IPS-15b (cell line): Measurements from ENCODE around the gene CD8B.
"Not testable (repeated sequence)": the region's sequence is repeated elsewhere in the genome, so short reads cannot be mapped to it uniquely, and the experiment has no call there.

Source experiments
- H3K27me3 ChIP-seq: one replicate; pipeline ENCODE4 v1.6.1; 2013; ENCODE audit warnings: low read length; ENCODE audit not compliant: control insufficient read depth, insufficient read depth
- H3K36me3 ChIP-seq: one replicate; pipeline ENCODE4 v1.6.1; 2013; ENCODE audit warnings: low read length; ENCODE audit not compliant: control insufficient read depth, insufficient read depth
- H3K4me1 ChIP-seq: one replicate; pipeline ENCODE4 v1.6.1; 2013; ENCODE audit warnings: mild to moderate bottlenecking, low read length; ENCODE audit not compliant: control insufficient read depth, insufficient read depth
- H3K4me3 ChIP-seq: one replicate; pipeline ENCODE4 v1.5.1; 2013; ENCODE audit warnings: low read depth, low read length
- H3K9ac ChIP-seq: one replicate; pipeline ENCODE4 v1.6.1; 2013; ENCODE audit warnings: low read depth, mild to moderate bottlenecking, low read length
- H3K9me3 ChIP-seq: one replicate; pipeline ENCODE4 v1.6.1; 2013; ENCODE audit warnings: mild to moderate bottlenecking, low read length; ENCODE audit not compliant: control insufficient read depth, insufficient read depth

The CD8B gene

DNA sequence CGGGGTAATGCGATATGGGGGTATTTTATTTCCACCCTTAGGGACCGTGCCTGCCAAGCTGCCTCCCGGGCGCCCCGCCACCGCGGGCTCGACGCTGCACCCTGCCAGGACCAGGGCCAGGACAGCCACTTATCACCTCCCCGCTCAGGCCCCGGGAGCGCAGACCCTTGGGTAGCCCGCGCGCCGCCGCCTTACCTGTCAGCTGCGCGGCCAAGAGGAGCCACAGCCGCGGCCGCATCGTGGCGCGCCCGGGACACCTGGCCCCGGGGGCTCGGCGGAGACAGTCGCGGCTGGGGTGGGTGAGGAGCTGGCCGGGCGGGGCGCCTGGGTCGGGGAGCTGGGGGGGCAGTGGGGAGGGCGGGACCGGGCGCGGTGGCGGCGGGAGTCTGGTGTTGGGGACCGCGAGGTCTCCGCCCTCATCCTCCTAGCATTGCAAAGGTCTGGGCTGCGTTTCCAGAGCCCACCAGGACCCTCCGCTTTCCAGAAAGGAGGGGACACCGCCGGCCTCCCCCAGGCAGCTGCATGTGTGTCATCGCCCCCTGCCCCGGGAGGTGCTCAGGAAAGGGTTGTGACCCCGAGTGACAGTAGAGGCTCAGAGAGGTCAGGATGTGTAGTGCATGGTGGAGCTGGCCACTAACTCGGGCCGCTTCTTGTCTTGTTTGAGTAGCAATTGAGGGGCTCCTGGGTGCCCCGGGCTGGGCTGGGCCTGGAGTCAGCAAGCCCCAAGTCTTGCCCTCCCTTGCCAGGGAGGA is at the start of gene CD8B:
TSS of gene CD8B (minus strand) at position 259 of the 752 bp plus-strand sequence. CDS start at position 238, 21 bp downstream.
- not testable (repeated sequence) for H3K36me3 ChIP-seq, H3K4me1 ChIP-seq, H3K9ac ChIP-seq, H3K27me3 ChIP-seq, H3K9me3 ChIP-seq
- peak within 1 kb of the TSS; percentile 26 for H3K4me3 ChIP-seq

DNA sequence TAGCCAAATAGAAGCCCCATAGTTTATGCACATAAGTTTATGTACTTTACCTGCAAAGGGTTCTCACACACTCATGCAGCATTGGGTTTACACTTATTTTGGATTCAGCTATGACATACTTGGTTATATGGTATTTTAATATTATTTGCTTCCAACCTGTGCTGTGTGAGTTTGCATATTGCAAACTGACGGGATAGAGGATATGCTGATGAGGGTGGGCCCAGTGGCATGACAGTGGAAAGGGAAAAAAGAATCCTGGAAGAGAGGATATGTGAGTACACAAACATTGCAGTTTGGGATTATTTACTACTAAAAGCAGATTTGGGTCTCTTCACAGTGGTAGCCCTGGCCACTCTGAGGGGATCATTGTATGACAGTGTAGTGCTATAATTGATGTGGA is 44.2 kb upstream of the CD8B start:
- not testable (repeated sequence) for H3K9ac ChIP-seq, H3K4me3 ChIP-seq, H3K4me1 ChIP-seq, H3K36me3 ChIP-seq, H3K9me3 ChIP-seq, H3K27me3 ChIP-seq

DNA sequence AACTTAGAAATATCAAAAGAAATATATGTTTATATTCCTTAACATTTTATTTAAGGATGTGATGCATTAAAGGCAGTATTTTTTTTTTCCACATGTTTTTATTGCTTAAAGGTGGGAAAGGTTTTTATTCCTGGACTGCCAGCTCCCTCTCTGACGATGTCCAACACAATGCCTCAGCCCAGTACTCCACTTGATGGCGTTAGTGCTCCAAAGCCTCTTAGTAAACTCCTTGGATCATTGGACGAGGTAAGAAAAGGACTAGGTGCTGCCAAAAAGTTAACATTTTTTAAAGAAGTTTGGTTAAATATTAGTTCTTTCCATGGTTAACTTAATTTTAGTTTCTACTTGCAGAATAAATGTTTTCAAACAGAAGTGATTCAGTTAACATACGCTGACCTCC is 39.0 kb upstream of the CD8B start:
- H3K36me3 ChIP-seq, H3K9me3 ChIP-seq, H3K4me3 ChIP-seq, H3K27me3 ChIP-seq, H3K4me1 ChIP-seq, H3K9ac ChIP-seq: not testable (repeated sequence)

DNA sequence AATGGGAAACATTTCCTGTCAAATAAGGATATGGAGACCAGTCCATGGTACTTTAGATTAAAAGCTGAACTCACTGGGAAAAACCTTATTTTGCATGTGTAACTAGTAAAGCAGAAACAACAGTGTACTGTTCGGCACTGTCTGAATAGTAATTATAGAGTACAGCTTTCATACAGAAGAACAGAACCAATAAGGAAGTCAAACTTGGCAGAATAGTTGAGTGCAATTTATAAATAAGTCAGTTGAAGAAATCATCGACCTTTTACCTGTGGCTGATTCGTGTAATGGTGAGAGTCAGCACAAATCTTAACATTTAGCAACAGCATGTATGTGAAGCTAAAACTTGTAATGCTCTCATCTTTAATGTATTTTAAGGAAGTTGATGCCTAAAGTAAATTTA is 24.3 kb upstream of the CD8B start:
- not testable (repeated sequence) for H3K36me3 ChIP-seq, H3K9ac ChIP-seq, H3K4me1 ChIP-seq, H3K27me3 ChIP-seq, H3K4me3 ChIP-seq, H3K9me3 ChIP-seq

DNA sequence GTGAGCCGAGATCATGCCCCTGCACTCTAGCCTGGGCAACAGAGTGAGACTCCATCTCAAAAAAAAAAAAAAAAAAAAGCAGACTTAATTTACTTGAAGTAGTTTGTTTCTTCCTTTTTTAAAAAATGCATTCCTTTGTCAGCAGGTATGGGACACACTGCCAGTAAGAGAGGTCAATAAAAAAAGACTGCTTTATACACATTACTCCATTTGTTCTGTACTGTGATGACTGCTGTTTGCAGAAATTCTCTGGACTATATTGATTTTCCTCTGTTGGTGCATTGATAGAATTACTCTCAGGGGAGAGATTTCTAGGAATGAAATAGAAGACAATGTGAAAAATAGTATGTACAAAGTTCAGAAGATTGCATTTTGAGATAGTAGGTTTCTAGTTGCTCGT is 21.2 kb upstream of the CD8B start:
- not testable (repeated sequence) for H3K4me1 ChIP-seq, H3K9me3 ChIP-seq, H3K4me3 ChIP-seq, H3K27me3 ChIP-seq, H3K9ac ChIP-seq, H3K36me3 ChIP-seq

DNA sequence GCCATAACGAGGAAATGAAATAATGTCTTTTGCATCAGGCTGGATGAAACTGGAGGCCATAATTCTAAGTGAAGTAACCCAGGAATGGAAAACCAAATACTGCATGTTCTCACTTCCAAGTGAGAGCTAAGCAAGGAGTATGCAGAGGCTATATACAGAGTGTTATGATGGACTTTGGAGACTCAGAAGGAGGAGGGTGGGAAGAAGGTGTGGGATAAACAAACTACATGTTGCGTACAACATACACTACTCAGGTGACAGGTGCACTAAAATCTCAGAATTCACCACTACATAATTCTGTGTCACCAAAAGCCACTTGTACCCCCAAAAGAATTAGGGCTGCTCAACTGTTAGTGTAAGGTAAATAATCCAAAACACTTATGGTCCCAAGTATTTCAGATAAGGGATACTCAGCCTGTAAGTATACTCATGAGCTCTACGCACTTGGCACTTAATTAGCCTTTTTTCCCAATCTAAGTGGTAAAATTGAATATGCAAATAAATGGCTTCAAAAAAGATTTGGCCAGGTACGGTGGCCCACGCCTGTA is 20.5 kb upstream of the CD8B start:
- not testable (repeated sequence) for H3K4me1 ChIP-seq, H3K9me3 ChIP-seq, H3K36me3 ChIP-seq, H3K27me3 ChIP-seq, H3K9ac ChIP-seq, H3K4me3 ChIP-seq

DNA sequence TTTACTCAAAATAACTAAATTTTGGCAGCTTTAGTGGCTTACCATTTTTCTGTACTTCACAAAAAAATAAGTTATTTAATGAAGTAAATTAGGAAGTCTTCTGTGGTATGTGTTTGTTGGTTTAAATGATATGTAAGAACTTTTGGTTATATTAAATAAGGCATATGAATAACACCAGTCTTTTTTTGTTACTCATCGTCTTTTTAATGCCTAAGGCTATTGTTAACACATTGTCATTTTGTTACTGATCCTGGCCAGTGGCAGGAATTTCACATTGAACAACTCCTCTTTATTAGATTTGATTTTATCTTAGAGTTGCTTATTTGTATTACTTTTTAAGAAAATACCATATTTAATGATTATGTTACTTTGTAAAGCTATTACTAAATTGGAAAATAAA is 17.3 kb upstream of the CD8B start:
- H3K4me1 ChIP-seq, result not testable (repeated sequence)

DNA sequence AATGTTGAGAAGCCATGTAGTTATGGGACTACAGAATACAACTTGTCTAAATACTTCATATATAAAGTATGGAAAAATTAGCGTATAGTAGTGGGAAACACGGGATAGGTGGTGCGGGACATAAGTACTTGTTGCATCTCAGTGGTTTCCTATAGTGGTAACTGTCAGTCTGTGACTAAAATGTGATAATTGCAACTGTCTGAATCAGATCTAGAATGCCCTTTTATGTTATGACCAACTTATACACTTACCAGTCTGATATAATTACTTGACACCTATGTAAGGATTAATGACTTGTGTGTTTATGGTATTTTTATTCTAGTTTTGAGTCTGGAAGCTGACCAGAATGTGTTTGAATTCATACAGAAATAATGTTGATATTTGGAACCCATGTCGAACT is 9.3 kb upstream of the CD8B start:
- not testable (repeated sequence) for H3K4me1 ChIP-seq, H3K27me3 ChIP-seq, H3K36me3 ChIP-seq, H3K9me3 ChIP-seq, H3K9ac ChIP-seq, H3K4me3 ChIP-seq

More for the DNA sequence above, 17.3 kb upstream of the CD8B start:
- H3K36me3 ChIP-seq, H3K9ac ChIP-seq, H3K27me3 ChIP-seq, H3K4me3 ChIP-seq, H3K9me3 ChIP-seq: not testable (repeated sequence)

DNA sequence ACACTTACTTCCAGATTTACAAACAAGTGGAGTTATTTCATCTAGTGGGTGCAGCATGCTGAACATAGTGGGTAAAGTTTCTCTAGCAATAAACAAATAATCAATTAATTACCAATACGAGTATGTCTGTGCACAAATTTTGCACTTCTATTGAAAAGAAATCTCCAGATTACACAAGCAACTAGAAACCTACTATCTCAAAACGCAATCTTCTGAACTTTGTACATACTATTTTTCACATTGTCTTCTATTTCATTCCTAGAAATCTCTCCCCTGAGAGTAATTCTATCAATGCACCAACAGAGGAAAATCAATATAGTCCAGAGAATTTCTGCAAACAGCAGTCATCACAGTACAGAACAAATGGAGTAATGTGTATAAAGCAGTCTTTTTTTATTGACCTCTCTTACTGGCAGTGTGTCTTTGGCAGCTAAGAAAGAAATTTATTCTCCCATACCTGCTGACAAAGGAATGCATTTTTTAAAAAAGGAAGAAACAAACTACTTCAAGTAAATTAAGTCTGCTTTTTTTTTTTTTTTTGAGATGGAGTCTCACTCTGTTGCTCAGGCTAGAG is 7.3 kb upstream of the CD8B start:
- H3K9ac ChIP-seq, H3K27me3 ChIP-seq, H3K9me3 ChIP-seq, H3K4me3 ChIP-seq, H3K4me1 ChIP-seq, H3K36me3 ChIP-seq: not testable (repeated sequence)

DNA sequence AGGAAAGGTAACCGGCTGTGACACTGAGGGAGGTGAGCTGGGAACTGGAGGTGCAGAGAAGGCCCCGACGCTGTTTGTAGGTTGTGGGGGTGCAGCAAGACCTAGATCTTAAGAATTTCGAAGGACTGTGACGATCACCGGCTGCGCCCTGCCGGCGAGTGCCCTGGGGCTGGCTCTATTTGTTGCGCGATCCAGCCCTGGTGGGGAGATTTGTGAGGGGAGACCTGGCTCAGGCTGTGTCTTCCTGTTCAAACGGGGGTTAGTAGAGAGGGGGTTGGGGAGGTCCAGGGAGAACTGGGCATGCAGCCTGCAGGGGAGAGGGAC is 656 bp upstream of the CD8B start:
- not testable (repeated sequence) for H3K4me1 ChIP-seq, H3K9ac ChIP-seq, H3K4me3 ChIP-seq, H3K27me3 ChIP-seq, H3K9me3 ChIP-seq, H3K36me3 ChIP-seq

DNA sequence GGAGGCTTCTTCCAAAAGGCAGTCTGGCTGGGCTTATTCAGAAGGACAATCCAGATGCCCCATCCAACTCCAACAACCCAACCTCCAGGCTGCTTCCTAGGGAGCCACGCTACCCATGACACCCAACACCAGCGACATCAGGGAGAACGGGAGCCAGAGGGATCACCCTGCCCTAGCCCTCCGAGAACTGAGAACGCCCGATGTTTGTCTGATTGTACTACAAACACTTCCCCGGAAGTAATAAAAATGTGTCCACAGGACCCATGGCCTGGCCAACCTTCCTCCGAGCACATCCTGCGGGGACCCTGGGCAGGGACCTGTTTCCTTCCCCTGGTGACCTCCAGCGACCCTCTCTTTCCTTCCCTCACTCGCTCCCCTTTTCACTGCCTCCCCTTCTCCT is 511 bp downstream of the CD8B start:
- not testable (repeated sequence) for H3K9me3 ChIP-seq, H3K9ac ChIP-seq, H3K4me1 ChIP-seq, H3K36me3 ChIP-seq, H3K27me3 ChIP-seq
- H3K4me3 ChIP-seq, result peak overlapping the region; percentile 26

DNA sequence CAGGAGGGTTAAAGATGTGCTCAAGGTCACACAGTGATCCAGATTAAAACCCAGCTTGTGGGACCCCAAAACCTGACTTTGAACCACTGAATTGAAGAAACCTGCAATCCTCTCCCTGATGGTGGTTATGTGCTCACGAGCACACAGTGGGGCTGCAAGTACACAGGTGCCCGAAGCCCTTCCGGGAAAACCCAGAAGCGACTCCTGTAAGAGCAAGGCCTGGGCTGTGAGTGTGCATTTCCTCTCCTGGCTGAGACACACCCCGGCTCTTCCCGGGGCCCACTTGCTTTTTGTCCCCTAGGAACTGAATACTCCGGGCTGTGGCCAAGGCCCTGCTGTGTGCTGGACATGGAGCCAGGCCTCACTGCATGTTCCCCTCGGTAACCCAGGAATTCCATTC is 1.1 kb downstream of the CD8B start:
- not testable (repeated sequence) for H3K4me1 ChIP-seq, H3K9ac ChIP-seq, H3K27me3 ChIP-seq, H3K4me3 ChIP-seq, H3K9me3 ChIP-seq, H3K36me3 ChIP-seq
